CD8-positive, alpha-beta memory T cell (primary cell): ENCODE measurements around the gene FOXM1. TPM values are rescaled to one million over a fixed set of nuclear protein-coding genes. Genes with fewer than 3 reads are reported as not detected.

ENCODE experiments used
- CTCF ChIA-PET: fragments of 350-600 bp; sonication (Branson Sonifier 250); formaldehyde crosslinking; loops from one replicate; lab custom pipeline; 2021; ENCODE audit warnings: antibody characterized with exemption; lab: Charles Lee
- POLR2A ChIA-PET: fragments of 350-600 bp; sonication (Branson Sonifier 250); formaldehyde crosslinking; loops from one replicate; lab custom pipeline; 2021; ENCODE audit warnings: antibody characterized with exemption; lab: Charles Lee
- DNase-seq, 5 donors: peaks; one replicate each; pipeline versions ENCODE4 v3.0.0 to v3.0.0-alpha.2; 2020 to 2022; ENCODE audit warnings: mixed read lengths in 1 of 5
- H3K27ac ChIP-seq: one replicate; pipeline ENCODE4 v1.7.0; 2013; ENCODE audit warnings: low read depth, mild to moderate bottlenecking, low read length, moderate library complexity
- H3K27me3 ChIP-seq: 2 replicates; pipeline ENCODE4 v1.7.0; 2013; ENCODE audit warnings: low read length, mild to moderate bottlenecking; ENCODE audit not compliant: insufficient read depth, poor library complexity, severe bottlenecking
- H3K36me3 ChIP-seq: 2 replicates; pipeline ENCODE4 v1.7.0; 2013; ENCODE audit warnings: mild to moderate bottlenecking, low read length, moderate library complexity; ENCODE audit not compliant: insufficient read depth
- H3K4me1 ChIP-seq: 2 replicates; pipeline ENCODE4 v1.7.0; 2013; ENCODE audit warnings: mild to moderate bottlenecking, low read length, moderate library complexity; ENCODE audit not compliant: insufficient read depth
- H3K4me3 ChIP-seq: 2 replicates; pipeline ENCODE4 v1.7.0; 2013; ENCODE audit warnings: mild to moderate bottlenecking, low read length
- H3K9me3 ChIP-seq: 2 replicates; pipeline ENCODE4 v1.7.0; 2013; ENCODE audit warnings: mild to moderate bottlenecking, low read length
- H3K27ac Mint-ChIP-seq, 8 donors: one replicate each; pipeline ENCODE4 v1.8.0; 2020 to 2021; ENCODE audit warnings: mixed read lengths in 8 of 8, mild to moderate bottlenecking in 6 of 8, inconsistent platforms in 3 of 8, moderate library complexity in 3 of 8
- H3K27me3 Mint-ChIP-seq, 2 donors: one replicate each; pipeline ENCODE4 v1.8.0; 2020 to 2021; ENCODE audit warnings: mixed read lengths in 2 of 2, mild to moderate bottlenecking in 1 of 2, moderate library complexity in 1 of 2
- H3K36me3 Mint-ChIP-seq, 3 donors: one replicate each; pipeline ENCODE4 v1.8.0; 2020 to 2021; ENCODE audit warnings: mixed read lengths in 3 of 3, inconsistent platforms in 1 of 3, mild to moderate bottlenecking in 1 of 3
- H3K4me1 Mint-ChIP-seq, 3 donors: one replicate each; pipeline ENCODE4 v1.8.0; 2020 to 2021; ENCODE audit warnings: mixed read lengths in 3 of 3, inconsistent platforms in 1 of 3, mild to moderate bottlenecking in 1 of 3
- H3K4me3 Mint-ChIP-seq, 7 donors: one replicate each; pipeline ENCODE4 v1.8.0; 2020 to 2021; ENCODE audit warnings: mixed read lengths in 7 of 7, mild to moderate bottlenecking in 6 of 7, moderate library complexity in 4 of 7, inconsistent platforms in 2 of 7
- H3K9me3 Mint-ChIP-seq, 5 donors: one replicate each; pipeline ENCODE4 v1.8.0; 2020 to 2022; ENCODE audit warnings: mixed read lengths in 5 of 5, mild to moderate bottlenecking in 3 of 5, moderate library complexity in 2 of 5, inconsistent platforms in 1 of 5
- polyA plus RNA-seq: library from polyadenylated mRNA; unstranded; fragments of 300-500 nt; fragmentation: Illumina TruSeq; gene quantifications from one replicate; pipeline ENCODE4 v1.2.3, GENCODE V29; 2021
- total RNA-seq, 2 experiments: library from RNA; stranded (reverse); gene quantifications; one replicate each; pipeline ENCODE4 v1.2.3, GENCODE V29; 2021

The FOXM1 gene
- total RNA-seq (10 to 100 TPM; 66.2 to 67.5 TPM), polyA plus RNA-seq (0.15 TPM)

DNA sequence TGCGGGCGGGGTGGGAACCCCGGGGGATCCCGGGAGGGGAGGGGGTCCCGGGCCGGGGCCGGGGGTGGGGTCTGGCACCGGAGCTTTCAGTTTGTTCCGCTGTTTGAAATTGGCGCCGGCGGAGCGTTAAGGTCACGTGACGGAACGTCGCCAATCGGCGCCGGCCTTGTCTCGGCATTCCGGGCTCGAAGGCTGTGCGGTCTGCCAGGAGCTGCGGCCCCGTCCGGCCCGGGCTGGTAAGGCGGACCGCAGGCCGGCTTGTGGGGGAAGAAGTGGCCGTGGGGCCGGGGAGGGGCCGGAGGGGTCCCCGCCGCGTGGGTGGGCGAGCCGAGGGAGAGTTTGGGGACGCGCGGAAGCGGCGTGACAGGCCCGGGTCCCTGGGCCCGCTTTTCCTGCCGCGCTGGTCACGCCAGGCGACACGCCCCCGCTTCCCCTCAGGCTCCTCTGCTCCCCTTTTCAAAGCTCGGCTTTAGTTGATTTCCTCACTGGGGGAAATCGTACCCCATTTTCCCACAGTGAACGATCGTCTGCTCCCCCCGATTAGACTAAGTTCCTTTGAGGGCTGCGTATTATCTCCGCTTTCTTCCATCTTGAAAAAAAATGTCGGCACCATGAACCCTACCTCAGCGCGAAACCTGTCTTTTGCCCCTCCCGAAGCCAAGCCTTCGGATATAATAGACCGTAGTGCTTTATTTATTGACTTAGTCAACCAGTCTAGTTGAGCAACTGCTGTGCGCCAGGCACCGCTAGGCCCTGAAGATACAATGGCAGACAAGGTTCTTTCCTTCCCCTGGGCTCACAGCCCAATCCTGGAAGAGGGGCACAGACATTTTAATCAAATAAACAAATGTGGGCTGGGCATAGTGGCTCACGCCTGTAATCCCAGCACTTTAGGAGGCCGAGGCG lies at the start of gene FOXM1, which contains the start of gene RHNO1:
Gene FOXM1, minus strand, starts transcription at position 128 of the 906 bp plus-strand sequence. CDS start 2,696 bp downstream, outside the sequence.
Gene RHNO1, plus strand, starts transcription at position 177 of the 906 bp plus-strand sequence. CDS start 8,144 bp downstream, outside the sequence.
- H3K36me3 Mint-ChIP-seq: peaks cover 0 to 22% (median 0%) of the 10 kb centered on the region in 3 donors
- H3K4me1 Mint-ChIP-seq: peaks cover 33 to 47% (median 39%) of the 10 kb centered on the region in 3 donors
- no peaks in the 10 kb centered on the region for H3K9me3 ChIP-seq
- no peaks in the 10 kb centered on the region for H3K36me3 ChIP-seq
- peaks cover 27% of the 10 kb centered on the region for H3K4me1 ChIP-seq
- no peaks in the 10 kb centered on the region for H3K9me3 Mint-ChIP-seq
- DNase-seq: peak; percentile 83 to 90 (median 85)
- H3K4me3 ChIP-seq: peak within 1 kb of the TSS; percentile 78
- H3K27me3 ChIP-seq: no peaks in the 10 kb centered on the region
- H3K4me3 Mint-ChIP-seq: peak within 1 kb of the TSS; percentile 98 to 100 (median 99)
- ChIA-PET CTCF (interaction anchor here (1.2 to 1.9 kb wide), 2 partner anchors 10 to 13 kb away, joined by 5 to 7 read pairs; partner anchors contain the start of gene TULP3), POLR2A (interaction anchor here (1.1 to 1.5 kb wide), 5 partner anchors 8 to 186 kb away, joined by 3 to 13 read pairs (median 6); partner anchors contain the start of genes ITFG2 and TULP3)
- H3K27me3 Mint-ChIP-seq: peaks cover 0 to 3% of the 10 kb centered on the region in 2 donors
- peak within 1 kb of the TSS; percentile 92 for H3K27ac ChIP-seq
- peak within 1 kb of the TSS; percentile 98 to 100 (median 100) for H3K27ac Mint-ChIP-seq

GRCh38 chr12:2925322-2925995 lies 48.5 kb upstream of the FOXM1 start:
- no peak overlapping the region for H3K27ac ChIP-seq
- Mint-ChIP-seq H3K9me3 (no peaks in the 10 kb centered on the region), H3K4me1 (peaks cover 0 to 1% (median 0%) of the 10 kb centered on the region in 3 donors), H3K27ac (no peak overlapping the region), H3K4me3 (no peak overlapping the region), H3K36me3 (peaks cover 13 to 59% (median 29%) of the 10 kb centered on the region in 3 donors), H3K27me3 (no peaks in the 10 kb centered on the region)
- no peaks in the 10 kb centered on the region for H3K9me3 ChIP-seq
- CTCF ChIA-PET: no interaction called here
- H3K27me3 ChIP-seq: no peaks in the 10 kb centered on the region
- POLR2A ChIA-PET: no interaction called here
- no peaks in the 10 kb centered on the region for H3K4me1 ChIP-seq
- DNase-seq: no peak
- H3K36me3 ChIP-seq: no peaks in the 10 kb centered on the region
- no peak overlapping the region for H3K4me3 ChIP-seq

- DNase-seq: no peak
- no peaks in the 10 kb centered on the region for H3K9me3 ChIP-seq
- no peaks in the 10 kb centered on the region for H3K4me1 ChIP-seq
- no peak overlapping the region for H3K4me3 ChIP-seq
- Mint-ChIP-seq H3K9me3 (no peaks in the 10 kb centered on the region), H3K36me3 (peaks cover 9 to 58% (median 29%) of the 10 kb centered on the region in 3 donors), H3K4me1 (peaks cover 0 to 1% (median 0%) of the 10 kb centered on the region in 3 donors), H3K27me3 (no peaks in the 10 kb centered on the region), H3K4me3 (no peak overlapping the region), H3K27ac (peak overlapping the region in 1 of 8 donors; percentile 82)
- ChIA-PET CTCF (no interaction called here), POLR2A (no interaction called here)
- no peaks in the 10 kb centered on the region for H3K36me3 ChIP-seq
- H3K27ac ChIP-seq: no peak overlapping the region
- no peaks in the 10 kb centered on the region for H3K27me3 ChIP-seq
Observed at GRCh38 chr12:2924019-2924418, 47.0 kb upstream of the FOXM1 start.

- H3K4me1 Mint-ChIP-seq: peaks cover 0 to 1% (median 0%) of the 10 kb centered on the region in 3 donors
- no peak for DNase-seq
- H3K9me3 ChIP-seq: no peaks in the 10 kb centered on the region
- H3K36me3 ChIP-seq: no peaks in the 10 kb centered on the region
- no peaks in the 10 kb centered on the region for H3K9me3 Mint-ChIP-seq
- no peak overlapping the region for H3K4me3 ChIP-seq
- no peaks in the 10 kb centered on the region for H3K27me3 Mint-ChIP-seq
- H3K27me3 ChIP-seq: no peaks in the 10 kb centered on the region
- CTCF ChIA-PET: no interaction called here
- no peak overlapping the region for H3K27ac Mint-ChIP-seq
- H3K36me3 Mint-ChIP-seq: peaks cover 9 to 57% (median 29%) of the 10 kb centered on the region in 3 donors
- H3K4me3 Mint-ChIP-seq: no peak overlapping the region
- POLR2A ChIA-PET: no interaction called here
- no peaks in the 10 kb centered on the region for H3K4me1 ChIP-seq
- no peak overlapping the region for H3K27ac ChIP-seq
Observed at GRCh38 chr12:2923057-2923456, 46.1 kb upstream of the FOXM1 start.

DNA sequence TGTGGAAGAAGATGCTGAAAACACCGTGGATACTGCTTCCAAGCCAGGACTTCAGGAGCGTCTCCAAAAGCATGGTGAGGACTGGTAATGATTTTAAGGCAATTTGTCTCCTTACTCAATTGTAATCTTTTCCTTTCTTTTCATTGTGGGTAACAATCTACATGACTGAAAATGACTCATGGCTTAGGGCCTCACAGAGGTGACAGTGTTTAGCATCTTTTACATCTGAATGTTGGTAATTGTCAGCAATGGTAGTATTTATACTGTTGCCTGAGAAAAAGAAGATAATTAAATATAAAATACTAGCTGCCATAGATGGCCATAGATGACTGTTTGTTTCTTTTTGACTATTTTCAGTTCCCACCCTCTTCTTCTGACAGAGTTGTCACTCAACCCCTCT lies 45.4 kb upstream of the FOXM1 start:
- no peaks in the 10 kb centered on the region for H3K27me3 Mint-ChIP-seq
- Histone ChIP-seq H3K4me3 (no peak overlapping the region), H3K27ac (no peak overlapping the region), H3K36me3 (no peaks in the 10 kb centered on the region), H3K4me1 (no peaks in the 10 kb centered on the region), H3K27me3 (no peaks in the 10 kb centered on the region), H3K9me3 (no peaks in the 10 kb centered on the region)
- peaks cover 3 to 50% (median 24%) of the 10 kb centered on the region in 3 donors for H3K36me3 Mint-ChIP-seq
- peaks cover 0 to 1% (median 0%) of the 10 kb centered on the region in 3 donors for H3K4me1 Mint-ChIP-seq
- H3K4me3 Mint-ChIP-seq: no peak overlapping the region
- H3K9me3 Mint-ChIP-seq: no peaks in the 10 kb centered on the region
- H3K27ac Mint-ChIP-seq: no peak overlapping the region
- POLR2A ChIA-PET: no interaction called here
- CTCF ChIA-PET: no interaction called here
- DNase-seq: no peak

DNA sequence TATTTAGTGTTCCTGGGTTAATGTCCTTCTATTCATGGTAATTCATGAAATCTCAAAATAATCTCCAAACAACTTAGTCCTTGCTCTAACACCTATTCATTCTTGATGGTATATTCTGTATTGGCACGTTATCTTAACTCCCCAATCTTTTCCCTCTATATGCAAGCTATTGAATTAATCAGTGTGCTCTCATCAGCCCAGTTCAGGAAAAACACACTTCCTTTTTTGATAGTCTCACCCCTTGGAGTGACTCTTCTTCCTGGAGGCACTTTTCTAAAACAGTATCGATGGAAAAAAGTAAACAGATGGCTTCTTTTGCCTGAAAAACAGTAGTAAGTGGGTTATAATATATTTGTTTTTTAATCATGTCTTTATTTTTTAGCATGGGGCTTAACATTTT lies 42.3 kb upstream of the FOXM1 start:
- H3K4me3 ChIP-seq: no peak overlapping the region
- POLR2A ChIA-PET: no interaction called here
- no peak for DNase-seq
- Mint-ChIP-seq H3K27me3 (peaks cover 0 to 2% of the 10 kb centered on the region in 2 donors), H3K27ac (no peak overlapping the region), H3K9me3 (no peaks in the 10 kb centered on the region), H3K36me3 (peaks cover 3 to 46% (median 25%) of the 10 kb centered on the region in 3 donors), H3K4me3 (no peak overlapping the region), H3K4me1 (no peaks in the 10 kb centered on the region)
- no peaks in the 10 kb centered on the region for H3K9me3 ChIP-seq
- H3K36me3 ChIP-seq: no peaks in the 10 kb centered on the region
- H3K27me3 ChIP-seq: no peaks in the 10 kb centered on the region
- H3K4me1 ChIP-seq: no peaks in the 10 kb centered on the region
- no peak overlapping the region for H3K27ac ChIP-seq
- CTCF ChIA-PET: no interaction called here

DNA sequence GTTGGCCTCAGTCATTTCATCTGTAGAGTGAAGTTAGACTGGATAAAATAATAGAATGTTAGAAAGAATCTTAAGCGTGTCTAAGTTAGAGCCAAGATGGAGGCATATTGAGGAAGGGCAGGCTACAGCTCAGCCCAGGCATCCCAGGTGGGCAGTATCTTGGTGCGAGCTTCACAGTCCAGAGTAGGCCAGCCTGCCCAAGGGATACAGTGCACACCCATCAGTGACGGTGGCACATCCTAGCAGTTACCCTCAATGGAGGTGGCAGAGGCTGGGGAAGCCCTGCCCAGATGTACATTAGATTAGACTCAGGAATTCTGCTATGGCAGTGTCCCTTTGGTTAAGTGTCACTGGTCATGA lies 35.2 kb upstream of the FOXM1 start:
- no peak overlapping the region for H3K4me3 ChIP-seq
- Mint-ChIP-seq H3K36me3 (peaks cover 10 to 44% (median 21%) of the 10 kb centered on the region in 3 donors), H3K9me3 (no peaks in the 10 kb centered on the region), H3K27ac (peak overlapping the region in 1 of 8 donors; percentile 48), H3K27me3 (peaks cover 0 to 2% of the 10 kb centered on the region in 2 donors), H3K4me1 (no peaks in the 10 kb centered on the region), H3K4me3 (no peak overlapping the region)
- no peaks in the 10 kb centered on the region for H3K27me3 ChIP-seq
- H3K36me3 ChIP-seq: no peaks in the 10 kb centered on the region
- no peak for DNase-seq
- H3K9me3 ChIP-seq: no peaks in the 10 kb centered on the region
- no peaks in the 10 kb centered on the region for H3K4me1 ChIP-seq
- H3K27ac ChIP-seq: no peak overlapping the region
- ChIA-PET POLR2A (no interaction called here), CTCF (no interaction called here)
